HepG2 (cell line): ENCODE measurements around the gene NHERF2. TPM values are rescaled to one million over a fixed set of nuclear protein-coding genes. Genes with fewer than 3 reads are reported as not detected.
A peak's percentile ranks its signal among the peaks of the same experiment; 100 is the strongest.

Source experiments
- ATAC-seq: fragments of 200-7000 bp; cut with Tn5 transposase; 3 replicates; pipeline ENCODE4 v1.9.1; 2020; ENCODE audit warnings: mild to moderate bottlenecking, moderate library complexity
- BruUV-seq: library from RNA; stranded (reverse); fragments of 400-500 nt; replicated peaks from 2 replicates; lab custom pipeline; 2021; lab: Mats Ljungman, UMichigan
- CTCF ChIA-PET: fragments of 300-600 bp; formaldehyde crosslinking; extraction: SDS; loops from one replicate; lab custom pipeline; 2021; ENCODE audit warnings: low total read pairs, inconsistent platforms, low intra/inter-chr PET ratio; lab: Yijun Ruan, JAX
- POLR2A ChIA-PET: fragments of 350-600 bp; sonication (Branson Sonifier 250); formaldehyde crosslinking; loops from one replicate; lab custom pipeline; 2020; ENCODE audit warnings: antibody characterized with exemption, inconsistent platforms; lab: Yijun Ruan, JAX
- DNase-seq: peaks from one replicate; pipeline ENCODE4 v3.0.0-alpha.2; 2015; ENCODE audit warnings: low spot score
- FAIRE-seq: peaks from 3 replicates; lab custom pipeline; 2011; peaks lifted over from hg19 to GRCh38; lab: Jason Lieb, UNC
- H2AFZ ChIP-seq: one replicate; pipeline ENCODE4 v1.6.1; 2011; ENCODE audit warnings: low read length, inconsistent platforms
- H3K27ac ChIP-seq: fragments of 300-600 bp; 3 replicates; pipeline ENCODE4 v1.8.0; 2011; ENCODE audit warnings: mixed run types, mild to moderate bottlenecking, mixed read lengths, low read length, inconsistent platforms; ENCODE audit not compliant: insufficient read depth; ENCODE audit errors: extremely low read length
- H3K27me3 ChIP-seq, 2 experiments: fragments of 200-600 bp in 1 of 2; 2 replicates in 1 of 2; 3 replicates in 1 of 2; pipeline versions ENCODE4 v1.6.0 to v1.8.0; 2011; ENCODE audit warnings: low read length in 2 of 2, mild to moderate bottlenecking in 2 of 2, moderate library complexity in 2 of 2, inconsistent platforms in 1 of 2; ENCODE audit not compliant: insufficient read depth in 2 of 2, control insufficient read depth in 1 of 2
- H3K36me3 ChIP-seq, 2 experiments: fragments of 200-600 bp in 1 of 2; replicated peaks in 1 of 2; 2 replicates in 1 of 2; 3 replicates in 1 of 2; pipeline versions ENCODE4 v1.5.1 to v1.8.0; 2011; ENCODE audit warnings: low read length in 2 of 2, inconsistent platforms in 1 of 2; ENCODE audit not compliant: insufficient read depth in 2 of 2, control insufficient read depth in 1 of 2
- H3K4me1 ChIP-seq: 2 replicates; pipeline ENCODE4 v1.5.1; 2012; ENCODE audit warnings: low read length, inconsistent platforms; ENCODE audit not compliant: insufficient read depth
- H3K4me2 ChIP-seq: 2 replicates; pipeline ENCODE4 v1.6.0; 2011; ENCODE audit warnings: low read depth, low read length, inconsistent platforms
- H3K4me3 ChIP-seq, 3 experiments: fragments of 200-600 bp in 1 of 3; sonication (generic), shearing (Covaris generic) in 1 of 3; replicated peaks in 1 of 3; 2 replicates each; pipeline ENCODE4 v1.5.1; 2011 to 2016; ENCODE audit warnings: low read length in 3 of 3, inconsistent platforms in 2 of 3, low read depth in 2 of 3, mild to moderate bottlenecking in 2 of 3, control low read depth in 1 of 3, mixed read lengths in 1 of 3; ENCODE audit not compliant: insufficient read depth in 1 of 3
- H3K79me2 ChIP-seq: one replicate; pipeline ENCODE4 v1.6.1; 2011; ENCODE audit warnings: low read length, inconsistent platforms; ENCODE audit not compliant: insufficient read depth
- H3K9ac ChIP-seq: 2 replicates; pipeline ENCODE4 v1.6.0; 2011; ENCODE audit warnings: mild to moderate bottlenecking, low read depth, low read length, inconsistent platforms; ENCODE audit not compliant: insufficient read depth
- H3K9me3 ChIP-seq: 2 replicates; pipeline ENCODE4 v1.5.1; 2012; ENCODE audit warnings: mild to moderate bottlenecking, low read length
- H4K20me1 ChIP-seq: 2 replicates; pipeline ENCODE4 v1.6.0; 2011; ENCODE audit warnings: inconsistent platforms, mild to moderate bottlenecking, low read length, moderate library complexity; ENCODE audit not compliant: insufficient read depth
- HNRNPK ChIP-seq: fragments of 200-400 bp; formaldehyde crosslinking; IDR thresholded peaks from 2 replicates; pipeline ENCODE4 v1.6.1; 2018; ENCODE audit warnings: low read length, low read depth, moderate library complexity, mild to moderate bottlenecking; ENCODE audit not compliant: poor library complexity, severe bottlenecking
- KAT2B ChIP-seq: fragments of 150-350 bp; IDR thresholded peaks from 2 replicates; pipeline ENCODE4 v1.6.1; 2014; ENCODE audit warnings: low read depth, low read length, borderline replicate concordance
- MAFG ChIP-seq: sonication (generic); formaldehyde crosslinking; IDR thresholded peaks from 2 replicates; pipeline ENCODE4 v1.5.1; 2020; ENCODE audit warnings: mild to moderate bottlenecking, missing genetic modification reagents
- ZBTB2 ChIP-seq: sonication (generic); formaldehyde crosslinking; IDR thresholded peaks from 2 replicates; pipeline ENCODE4 v1.8.0; 2022; ENCODE audit warnings: low read depth, missing genetic modification reagents
- ZBTB42 ChIP-seq: sonication (generic); formaldehyde crosslinking; IDR thresholded peaks from 2 replicates; pipeline ENCODE4 v1.5.0; 2020; ENCODE audit warnings: mild to moderate bottlenecking, missing genetic modification reagents
- ZFP37 ChIP-seq: sonication (generic); formaldehyde crosslinking; IDR thresholded peaks from 2 replicates; pipeline ENCODE4 v1.4.0; 2020; ENCODE audit warnings: missing genetic modification reagents, borderline replicate concordance
- ZNF432 ChIP-seq: sonication (generic); formaldehyde crosslinking; IDR thresholded peaks from 2 replicates; pipeline ENCODE4 v1.5.0; 2020; ENCODE audit warnings: missing genetic modification reagents, mild to moderate bottlenecking, borderline replicate concordance
- ZNF446 ChIP-seq: sonication (generic); formaldehyde crosslinking; IDR thresholded peaks from 2 replicates; pipeline ENCODE4 v1.5.0; 2020; ENCODE audit warnings: mild to moderate bottlenecking, missing genetic modification reagents
- ZNF784 ChIP-seq: sonication (generic); formaldehyde crosslinking; IDR thresholded peaks from 2 replicates; pipeline ENCODE4 v1.5.1; 2020; ENCODE audit warnings: missing genetic modification reagents, mild to moderate bottlenecking, borderline replicate concordance
- ZXDC ChIP-seq: sonication (generic); formaldehyde crosslinking; IDR thresholded peaks from 2 replicates; pipeline ENCODE4 v1.5.0; 2020; ENCODE audit warnings: mild to moderate bottlenecking, missing genetic modification reagents
- WGBS: methylation state at CpG from one replicate; pipeline ENCODE4 v1.1.6; 2017; ENCODE audit warnings: low lambda C conversion rate; 5-methylcytosine and 5-hydroxymethylcytosine counted together
- in situ Hi-C: cut with HindIII; loops from 2 replicates; pipeline ENCODE4 v1.10.0; 2017; ENCODE audit warnings: low pct_unique_long_range_greater_than_20kb; ENCODE audit not compliant: extremely low pct_ligation_motif_present
- intact Hi-C: fragments of 100-400 bp; cut with micrococcal nuclease; formaldehyde crosslinking; loops from one replicate; pipeline ENCODE4 v1.10.0; 2022; ENCODE audit not compliant: unreplicated experiment
- polyA plus RNA-seq, 8 experiments: library from polyadenylated mRNA; depleted of rRNA in 3 of 8; stranded (reverse) in 7 of 8; unstranded in 1 of 8; fragments of >200 nt; fragmentation: Illumina TruSeq in 4 of 8; extraction: Trizol in 4 of 8; gene quantifications; 2 replicates each; pipeline versions ENCODE4 v1.2.1 to v1.2.3, GENCODE V29; 2011 to 2016; ENCODE audit warnings: low read depth in 4 of 8, missing spikeins in 1 of 8, mixed read lengths in 1 of 8; ENCODE audit not compliant: insufficient read depth in 1 of 8
- total RNA-seq, 5 experiments: library from RNA; depleted of rRNA; stranded (reverse); fragments of >200 nt; fragmentation: Illumina TruSeq; extraction: Trizol; gene quantifications; 2 replicates each; pipeline ENCODE4 v1.2.3, GENCODE V29; 2016; ENCODE audit warnings: low read depth in 1 of 5

The NHERF2 gene
- total and polyA plus RNA-seq, 2 of the 13 experiments (the other 11 are each of a cell fraction or from before 2014, with no cell fraction given): 23.7 to 39.3 TPM

GRCh38 chr16:2060346-2060745 lies 33.6 kb downstream of the NHERF2 start (continued):
- no peak for TF ChIP-seq KAT2B
- no peak for TF ChIP-seq ZBTB2 (CRISPR knock-in tag)
- no peak for TF ChIP-seq ZXDC (CRISPR knock-in tag)
- TF ChIP-seq ZNF446 (CRISPR knock-in tag): no peak
- TF ChIP-seq MAFG (CRISPR knock-in tag): no peak

GRCh38 chr16:2061023-2061422 lies 34.3 kb downstream of the NHERF2 start:
- Histone ChIP-seq H3K9me3 (no peaks in the 10 kb centered on the region), H2AFZ (no peak overlapping the region), H3K9ac (no peak overlapping the region), H4K20me1 (no peaks in the 10 kb centered on the region), H3K4me2 (no peak overlapping the region), H3K36me3 (peaks cover 11 to 13% of the 10 kb centered on the region in 2 experiments; a peak in 4 of 5 replicates), H3K27ac (peak overlapping the region; percentile 55)
- intact Hi-C loops: no loop called here
- no peak for DNase-seq
- no peak for FAIRE-seq
- BruUV-seq: no TSS peak
- WGBS: 93% methylated on average over 16 of the region's 18 CpGs
- TF ChIP-seq ZNF784 (no peak), ZBTB42 (CRISPR knock-in tag) (no peak), ZFP37 (CRISPR knock-in tag) (no peak), HNRNPK (no peak), ZNF432 (CRISPR knock-in tag) (no peak)
- TF ChIP-seq, all 625 proteins: peak for 0
- no peaks in the 10 kb centered on the region for H3K79me2 ChIP-seq
- ChIA-PET CTCF (no interaction called here), POLR2A (no interaction called here)
- no peaks in the 10 kb centered on the region for H3K27me3 ChIP-seq
- ATAC-seq: no peak
- H3K4me3 ChIP-seq: no peak overlapping the region
- H3K4me1 ChIP-seq: no peaks in the 10 kb centered on the region
- in situ Hi-C loops: no loop called here
